ENCODE results near the gene COPB2. TPM values are rescaled to one million over a fixed set of nuclear protein-coding genes. Genes with fewer than 3 reads are reported as not detected.
A peak's percentile ranks its signal among the peaks of the same experiment; 100 is the strongest.

Gene COPB2
- total RNA-seq, 1 experiment from 2014 or later = 138 TPM

DNA sequence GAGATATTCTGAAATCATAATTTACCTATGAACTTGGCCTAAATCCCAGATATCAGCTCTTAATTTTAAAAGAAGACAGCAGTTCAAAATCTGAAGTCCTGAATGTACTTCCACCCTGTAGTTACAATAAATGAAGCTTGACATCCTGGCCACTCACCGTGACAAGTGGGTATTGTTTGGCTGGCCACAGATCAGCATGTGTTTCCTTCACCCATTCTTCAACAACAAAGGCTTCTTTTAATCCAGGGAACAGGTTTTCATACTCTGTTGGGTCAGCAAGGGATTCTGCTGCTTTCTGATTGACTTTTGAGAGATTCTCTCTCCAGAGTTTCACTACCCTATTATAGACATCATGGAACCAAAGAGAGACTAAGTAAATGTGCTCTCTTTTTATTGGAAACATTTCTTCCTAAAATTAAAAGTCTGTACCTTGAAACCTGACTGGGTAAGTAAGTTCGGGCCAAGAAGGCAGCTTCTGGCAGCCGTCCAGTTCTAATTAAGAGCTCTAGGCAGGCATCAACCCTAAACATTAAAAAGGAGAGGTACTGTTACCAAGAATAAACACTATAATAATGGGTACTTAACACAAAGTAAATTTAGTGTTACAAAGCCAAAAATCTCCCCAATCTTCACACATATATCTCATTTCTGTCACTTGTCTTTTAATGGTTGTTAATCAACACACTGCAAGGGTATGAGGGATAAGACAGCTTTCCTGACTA lies 30.4 kb downstream of the COPB2 start:
- Histone ChIP-seq H3K4me3 (ENCODE audit: low read depth, low read length, poor library complexity, severe bottlenecking) (no peak overlapping the region), H3K27ac (ENCODE audit: low read depth, low read length, poor library complexity, severe bottlenecking) (no peak overlapping the region), H3K36me3 (ENCODE audit: insufficient read depth, low read length, poor library complexity, severe bottlenecking) (peaks cover 94% of the 10 kb centered on the region), H3K27me3 (replicated peaks; ENCODE audit: insufficient read depth, low read depth, low read length, poor library complexity) (no peaks in the 10 kb centered on the region), H3K9me3 (ENCODE audit: low read depth, low read length, poor library complexity, severe bottlenecking) (no peaks in the 10 kb centered on the region), H3K4me1 (ENCODE audit: insufficient read depth, low read length, poor library complexity, severe bottlenecking) (no peaks in the 10 kb centered on the region)
- TF ChIP-seq, protein P1, sequence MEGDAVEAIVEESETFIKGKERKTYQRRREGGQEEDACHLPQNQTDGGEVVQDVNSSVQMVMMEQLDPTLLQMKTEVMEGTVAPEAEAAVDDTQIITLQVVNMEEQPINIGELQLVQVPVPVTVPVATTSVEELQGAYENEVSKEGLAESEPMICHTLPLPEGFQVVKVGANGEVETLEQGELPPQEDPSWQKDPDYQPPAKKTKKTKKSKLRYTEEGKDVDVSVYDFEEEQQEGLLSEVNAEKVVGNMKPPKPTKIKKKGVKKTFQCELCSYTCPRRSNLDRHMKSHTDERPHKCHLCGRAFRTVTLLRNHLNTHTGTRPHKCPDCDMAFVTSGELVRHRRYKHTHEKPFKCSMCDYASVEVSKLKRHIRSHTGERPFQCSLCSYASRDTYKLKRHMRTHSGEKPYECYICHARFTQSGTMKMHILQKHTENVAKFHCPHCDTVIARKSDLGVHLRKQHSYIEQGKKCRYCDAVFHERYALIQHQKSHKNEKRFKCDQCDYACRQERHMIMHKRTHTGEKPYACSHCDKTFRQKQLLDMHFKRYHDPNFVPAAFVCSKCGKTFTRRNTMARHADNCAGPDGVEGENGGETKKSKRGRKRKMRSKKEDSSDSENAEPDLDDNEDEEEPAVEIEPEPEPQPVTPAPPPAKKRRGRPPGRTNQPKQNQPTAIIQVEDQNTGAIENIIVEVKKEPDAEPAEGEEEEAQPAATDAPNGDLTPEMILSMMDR (conservative IDR thresholded peaks at IDR 0.05; ENCODE audit: low read depth, low read length) = no peak
- TF ChIP-seq EZH2 (IDR thresholded peaks at IDR 0.05; ENCODE audit: borderline replicate concordance, low read depth, low read length, poor library complexity, severe bottlenecking) = no peak
- intact Hi-C loops (cut with micrococcal nuclease; ENCODE audit: unreplicated experiment) = no loop called here
- BruUV-seq (replicated peaks) = no TSS peak
- ChIA-PET POLR2A (ENCODE audit: low non-redundant PET) (no interaction called here), CTCF (no interaction called here)
- peak; percentile 19 for DNase-seq (ENCODE audit: low spot score)

GRCh38 chr3:139357899-139358298 lies 31.5 kb downstream of the COPB2 start:
- Histone ChIP-seq H3K4me3 (ENCODE audit: low read depth, low read length, poor library complexity, severe bottlenecking) (no peak overlapping the region), H3K27ac (ENCODE audit: low read depth, low read length, poor library complexity, severe bottlenecking) (no peak overlapping the region), H3K36me3 (ENCODE audit: insufficient read depth, low read length, poor library complexity, severe bottlenecking) (peaks cover 90% of the 10 kb centered on the region), H3K9me3 (ENCODE audit: low read depth, low read length, poor library complexity, severe bottlenecking) (no peaks in the 10 kb centered on the region), H3K4me1 (ENCODE audit: insufficient read depth, low read length, poor library complexity, severe bottlenecking) (no peaks in the 10 kb centered on the region), H3K27me3 (replicated peaks; ENCODE audit: insufficient read depth, low read depth, low read length, poor library complexity) (no peaks in the 10 kb centered on the region)
- CTCF ChIA-PET = no interaction called here
- no peak for DNase-seq (ENCODE audit: low spot score)
- BruUV-seq (replicated peaks) = no TSS peak
- intact Hi-C loops (cut with micrococcal nuclease; ENCODE audit: unreplicated experiment) = no loop called here
- POLR2A ChIA-PET (ENCODE audit: low non-redundant PET) = no interaction called here
- TF ChIP-seq EZH2 (IDR thresholded peaks at IDR 0.05; ENCODE audit: borderline replicate concordance, low read depth, low read length, poor library complexity, severe bottlenecking) = no peak
- TF ChIP-seq, protein P1 (conservative IDR thresholded peaks at IDR 0.05; ENCODE audit: low read depth, low read length) = no peak

- Histone ChIP-seq H3K4me1 (ENCODE audit: insufficient read depth, low read length, poor library complexity, severe bottlenecking) (no peaks in the 10 kb centered on the region), H3K4me3 (ENCODE audit: low read depth, low read length, poor library complexity, severe bottlenecking) (no peak overlapping the region), H3K36me3 (ENCODE audit: insufficient read depth, low read length, poor library complexity, severe bottlenecking) (peaks cover 91% of the 10 kb centered on the region), H3K27me3 (replicated peaks; ENCODE audit: insufficient read depth, low read depth, low read length, poor library complexity) (no peaks in the 10 kb centered on the region), H3K9me3 (ENCODE audit: low read depth, low read length, poor library complexity, severe bottlenecking) (no peaks in the 10 kb centered on the region), H3K27ac (ENCODE audit: low read depth, low read length, poor library complexity, severe bottlenecking) (no peak overlapping the region)
- intact Hi-C loops (cut with micrococcal nuclease; ENCODE audit: unreplicated experiment) = no loop called here
- DNase-seq (ENCODE audit: low spot score) = no peak
- ChIA-PET POLR2A (ENCODE audit: low non-redundant PET) (interaction anchor here (0.6 kb wide), 1 partner anchor 546 kb away, joined by 3 read pairs; no protein-coding TSS in a partner anchor), CTCF (no interaction called here)
- no TSS peak for BruUV-seq (replicated peaks)
- TF ChIP-seq EZH2 (IDR thresholded peaks at IDR 0.05; ENCODE audit: borderline replicate concordance, low read depth, low read length, poor library complexity, severe bottlenecking) = no peak
- TF ChIP-seq, protein P1 (conservative IDR thresholded peaks at IDR 0.05; ENCODE audit: low read depth, low read length) = no peak
These were observed 33.6 kb downstream of the COPB2 start for GRCh38 chr3:139355891-139356290.

Measured in A673 (cell line).